GM23338 (cell line): ENCODE results near the gene HGFAC. TPM values are rescaled to one million over a fixed set of nuclear protein-coding genes. Genes with fewer than 3 reads are reported as not detected.

Experiments
- ATAC-seq: fragments of 200-7000 bp; cut with Tn5 transposase; 3 replicates; pipeline ENCODE4 v1.9.1; 2020
- DNase-seq: peaks from one replicate; pipeline ENCODE4 v3.0.0-alpha.2; 2015; ENCODE audit warnings: low spot score
- H2AFZ ChIP-seq: fragments of 200-600 bp; sonication (generic); 2 replicates; pipeline ENCODE4 v1.8.0; 2016; ENCODE audit warnings: antibody characterized with exemption, mild to moderate bottlenecking, moderate library complexity
- H3F3A ChIP-seq: fragments of 200-600 bp; sonication (generic); replicated peaks from 2 replicates; pipeline ENCODE4 v1.8.0; 2017; ENCODE audit warnings: antibody characterized with exemption, mixed run types, low read depth
- H3K27ac ChIP-seq: fragments of 200-600 bp; sonication (generic); 2 replicates; pipeline ENCODE4 v1.6.1; 2016; ENCODE audit warnings: low read depth
- H3K27me3 ChIP-seq: fragments of 200-600 bp; sonication (generic); 2 replicates; pipeline ENCODE4 v1.8.0; 2016; ENCODE audit warnings: mild to moderate bottlenecking, mixed run types, moderate library complexity; ENCODE audit not compliant: insufficient read depth
- H3K36me3 ChIP-seq: fragments of 200-600 bp; sonication (generic); 2 replicates; pipeline ENCODE4 v1.8.0; 2016; ENCODE audit warnings: mild to moderate bottlenecking; ENCODE audit not compliant: insufficient read depth
- H3K4me1 ChIP-seq: fragments of 200-600 bp; sonication (generic); 2 replicates; pipeline ENCODE4 v1.8.0; 2016; ENCODE audit warnings: mild to moderate bottlenecking, moderate library complexity; ENCODE audit not compliant: insufficient read depth
- H3K4me2 ChIP-seq: fragments of 200-600 bp; sonication (generic); 2 replicates; pipeline ENCODE4 v1.7.1; 2017; ENCODE audit warnings: mixed run types
- H3K4me3 ChIP-seq: fragments of 200-600 bp; sonication (generic); 2 replicates; pipeline ENCODE4 v1.6.1; 2016; ENCODE audit warnings: mixed run types
- H3K79me2 ChIP-seq: fragments of 200-600 bp; sonication (generic); replicated peaks from 2 replicates; pipeline ENCODE4 v1.8.0; 2017; ENCODE audit warnings: mild to moderate bottlenecking; ENCODE audit not compliant: insufficient read depth
- H3K9me2 ChIP-seq: fragments of 200-600 bp; sonication (generic); 2 replicates; pipeline ENCODE4 v1.8.0; 2017; ENCODE audit not compliant: insufficient read depth
- H4K20me1 ChIP-seq: fragments of 200-600 bp; sonication (generic); replicated peaks from 2 replicates; pipeline ENCODE4 v1.8.0; 2017; ENCODE audit warnings: mild to moderate bottlenecking; ENCODE audit not compliant: insufficient read depth
- H3K27ac Mint-ChIP-seq: 2 replicates; pipeline ENCODE4 v1.8.0; 2020; ENCODE audit warnings: inconsistent platforms, mild to moderate bottlenecking, moderate library complexity, mixed read lengths
- H3K27me3 Mint-ChIP-seq: 3 replicates; pipeline ENCODE4 v1.8.0; 2022; ENCODE audit warnings: low read depth, mild to moderate bottlenecking, moderate library complexity, mixed read lengths, inconsistent platforms; ENCODE audit not compliant: insufficient read depth, poor library complexity
- H3K36me3 Mint-ChIP-seq: 3 replicates; pipeline ENCODE4 v1.8.0; 2021; ENCODE audit warnings: low read depth, mild to moderate bottlenecking, inconsistent platforms, moderate library complexity, mixed read lengths
- H3K4me1 Mint-ChIP-seq: 3 replicates; pipeline ENCODE4 v1.8.0; 2020; ENCODE audit warnings: mild to moderate bottlenecking, inconsistent platforms, mixed read lengths
- H3K4me3 Mint-ChIP-seq: 3 replicates; pipeline ENCODE4 v1.8.0; 2021; ENCODE audit warnings: moderate library complexity, mild to moderate bottlenecking, inconsistent platforms, mixed read lengths
- H3K9me3 Mint-ChIP-seq: 3 replicates; pipeline ENCODE4 v1.8.0; 2020; ENCODE audit warnings: moderate library complexity, mild to moderate bottlenecking, inconsistent platforms, mixed read lengths
- CREB1 ChIP-seq: fragments of 250-450 bp; sonication (Bioruptor Pico); IDR thresholded peaks from 2 replicates; pipeline ENCODE4 v1.5.0; 2020; ENCODE audit warnings: low read depth, mild to moderate bottlenecking, moderate library complexity
- EZH2 ChIP-seq: fragments of 200-600 bp; sonication (generic); IDR thresholded peaks from one replicate; pipeline ENCODE4 v1.8.0; 2017; ENCODE audit warnings: antibody characterized with exemption, mild to moderate bottlenecking, low read depth; ENCODE audit not compliant: unreplicated experiment
- EZH2phosphoT487 ChIP-seq: fragments of 200-600 bp; sonication (generic); IDR thresholded peaks from one replicate; pipeline ENCODE4 v1.8.1; 2018; ENCODE audit warnings: antibody characterized with exemption; ENCODE audit not compliant: unreplicated experiment
- JUNB ChIP-seq: IDR thresholded peaks from one replicate; pipeline ENCODE4 v1.6.1; 2016; ENCODE audit warnings: antibody characterized with exemption; ENCODE audit not compliant: unreplicated experiment
- NANOG ChIP-seq: IDR thresholded peaks from 2 replicates; pipeline ENCODE4 v1.6.1; 2016; ENCODE audit warnings: antibody characterized with exemption, borderline replicate concordance
- POLR2AphosphoS5 ChIP-seq: IDR thresholded peaks from 2 replicates; pipeline ENCODE4 v1.6.1; 2016; ENCODE audit warnings: antibody characterized with exemption, low read depth
- STAT1 ChIP-seq: IDR thresholded peaks from one replicate; pipeline ENCODE4 v1.6.1; 2016; ENCODE audit warnings: antibody characterized with exemption; ENCODE audit not compliant: unreplicated experiment
- ZNF114 ChIP-seq: fragments of 250-450 bp; sonication (Bioruptor Pico); IDR thresholded peaks from 2 replicates; pipeline ENCODE4 v1.5.0; 2020; ENCODE audit warnings: mild to moderate bottlenecking, moderate library complexity
- ZNF331 ChIP-seq: fragments of 250-450 bp; sonication (Bioruptor Pico); IDR thresholded peaks from 2 replicates; pipeline ENCODE4 v1.5.0; 2020; ENCODE audit warnings: low read depth, mild to moderate bottlenecking, moderate library complexity
- polyA plus RNA-seq: library from polyadenylated mRNA; unstranded; fragments of >200 nt; fragmentation: Nextera tagmentation; extraction: Ambion mirVana; gene quantifications from 2 replicates; pipeline ENCODE4 v1.2.1, GENCODE V29; 2016
- total RNA-seq: library from RNA; depleted of rRNA; stranded (reverse); fragments of >200 nt; shearing (Covaris generic); gene quantifications from 2 replicates; pipeline ENCODE4 v1.2.3, GENCODE V29; 2014
- TF ChIP-seq, protein P1 (sequence below): IDR thresholded peaks from one replicate; pipeline ENCODE4 v1.6.1; 2018; ENCODE audit warnings: antibody characterized with exemption; ENCODE audit not compliant: unreplicated experiment
- TF ChIP-seq, protein P2 (sequence below): fragments of 250-450 bp; sonication (Bioruptor Pico); IDR thresholded peaks from 2 replicates; pipeline ENCODE4 v1.5.0; 2020; ENCODE audit warnings: mild to moderate bottlenecking, moderate library complexity
- TF ChIP-seq, protein P3 (sequence below), 2 experiments: fragments of 200-600 bp in 1 of 2; sonication (generic) in 1 of 2; conservative IDR thresholded peaks; 2 replicates each; pipeline versions ENCODE4 v1.5.1 to v1.6.1; 2016 to 2017; ENCODE audit warnings: antibody characterized with exemption in 2 of 2, low read depth in 2 of 2, mild to moderate bottlenecking in 2 of 2, moderate library complexity in 1 of 2
- TF ChIP-seq, protein P4 (sequence below): IDR thresholded peaks from 2 replicates; pipeline ENCODE4 v1.6.1; 2016; ENCODE audit warnings: antibody characterized with exemption

Gene HGFAC
- total and polyA plus RNA-seq, 2 experiments from 2014 or later: 0.94 TPM; not detected in 1

DNA sequence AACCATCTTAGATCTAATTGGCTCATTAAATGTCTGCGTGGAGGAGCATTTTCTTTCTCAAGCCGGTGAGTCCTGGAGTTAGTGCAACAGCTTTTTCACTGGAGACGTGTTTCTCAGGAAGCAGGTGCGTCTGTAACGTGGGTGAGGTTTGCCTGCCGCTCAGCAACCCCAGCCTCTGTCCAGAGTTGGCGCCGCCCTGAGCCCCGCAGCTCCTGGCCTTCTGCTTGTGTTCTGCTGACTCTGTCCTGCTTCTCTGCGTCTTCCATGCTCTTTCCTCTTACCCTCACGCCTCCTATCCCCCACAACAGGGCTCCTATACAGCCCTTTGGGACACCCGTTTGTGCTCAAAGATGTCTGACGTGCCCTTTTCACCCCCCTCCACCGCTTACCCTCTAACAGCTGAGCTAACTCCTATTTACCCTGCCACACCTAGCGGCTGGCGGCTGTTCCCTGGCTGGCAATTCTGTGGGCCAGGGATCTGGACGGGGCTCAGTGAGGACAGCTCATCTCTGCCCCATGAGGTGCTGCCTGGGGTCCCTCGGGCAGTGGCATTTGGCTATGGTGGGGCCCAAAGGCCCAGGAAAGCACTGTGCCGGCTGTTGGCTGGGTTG lies 40.1 kb downstream of the HGFAC start:
- peaks cover 68% of the 10 kb centered on the region for H3K27me3 Mint-ChIP-seq
- Histone ChIP-seq H3F3A (peaks cover 4% of the 10 kb centered on the region; the same call in 1 of the 2 replicates), H2AFZ (no peak overlapping the region), H3K4me1 (peaks cover 21% of the 10 kb centered on the region), H3K27me3 (peaks cover 73% of the 10 kb centered on the region), H3K36me3 (no peaks in the 10 kb centered on the region), H3K9me2 (no peaks in the 10 kb centered on the region), H3K79me2 (no peaks in the 10 kb centered on the region), H3K4me2 (peak overlapping the region; percentile 77; the same call in 1 of the 2 replicates), H3K27ac (no peak overlapping the region), H3K4me3 (no peak overlapping the region), H4K20me1 (no peaks in the 10 kb centered on the region; the same call in 1 of the 2 replicates)
- H3K4me1 Mint-ChIP-seq: peaks cover 20% of the 10 kb centered on the region
- H3K4me3 Mint-ChIP-seq: no peak overlapping the region
- no peak overlapping the region for H3K27ac Mint-ChIP-seq
- ATAC-seq: no peak
- no peak for DNase-seq
- TF ChIP-seq EZH2: no peak
- TF ChIP-seq CREB1 (CRISPR knock-in tag): no peak
- no peak for TF ChIP-seq JUNB
- TF ChIP-seq, protein P1, sequence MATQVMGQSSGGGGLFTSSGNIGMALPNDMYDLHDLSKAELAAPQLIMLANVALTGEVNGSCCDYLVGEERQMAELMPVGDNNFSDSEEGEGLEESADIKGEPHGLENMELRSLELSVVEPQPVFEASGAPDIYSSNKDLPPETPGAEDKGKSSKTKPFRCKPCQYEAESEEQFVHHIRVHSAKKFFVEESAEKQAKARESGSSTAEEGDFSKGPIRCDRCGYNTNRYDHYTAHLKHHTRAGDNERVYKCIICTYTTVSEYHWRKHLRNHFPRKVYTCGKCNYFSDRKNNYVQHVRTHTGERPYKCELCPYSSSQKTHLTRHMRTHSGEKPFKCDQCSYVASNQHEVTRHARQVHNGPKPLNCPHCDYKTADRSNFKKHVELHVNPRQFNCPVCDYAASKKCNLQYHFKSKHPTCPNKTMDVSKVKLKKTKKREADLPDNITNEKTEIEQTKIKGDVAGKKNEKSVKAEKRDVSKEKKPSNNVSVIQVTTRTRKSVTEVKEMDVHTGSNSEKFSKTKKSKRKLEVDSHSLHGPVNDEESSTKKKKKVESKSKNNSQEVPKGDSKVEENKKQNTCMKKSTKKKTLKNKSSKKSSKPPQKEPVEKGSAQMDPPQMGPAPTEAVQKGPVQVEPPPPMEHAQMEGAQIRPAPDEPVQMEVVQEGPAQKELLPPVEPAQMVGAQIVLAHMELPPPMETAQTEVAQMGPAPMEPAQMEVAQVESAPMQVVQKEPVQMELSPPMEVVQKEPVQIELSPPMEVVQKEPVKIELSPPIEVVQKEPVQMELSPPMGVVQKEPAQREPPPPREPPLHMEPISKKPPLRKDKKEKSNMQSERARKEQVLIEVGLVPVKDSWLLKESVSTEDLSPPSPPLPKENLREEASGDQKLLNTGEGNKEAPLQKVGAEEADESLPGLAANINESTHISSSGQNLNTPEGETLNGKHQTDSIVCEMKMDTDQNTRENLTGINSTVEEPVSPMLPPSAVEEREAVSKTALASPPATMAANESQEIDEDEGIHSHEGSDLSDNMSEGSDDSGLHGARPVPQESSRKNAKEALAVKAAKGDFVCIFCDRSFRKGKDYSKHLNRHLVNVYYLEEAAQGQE: no peak
- TF ChIP-seq ZNF114 (CRISPR knock-in tag): no peak
- TF ChIP-seq, protein P2, sequence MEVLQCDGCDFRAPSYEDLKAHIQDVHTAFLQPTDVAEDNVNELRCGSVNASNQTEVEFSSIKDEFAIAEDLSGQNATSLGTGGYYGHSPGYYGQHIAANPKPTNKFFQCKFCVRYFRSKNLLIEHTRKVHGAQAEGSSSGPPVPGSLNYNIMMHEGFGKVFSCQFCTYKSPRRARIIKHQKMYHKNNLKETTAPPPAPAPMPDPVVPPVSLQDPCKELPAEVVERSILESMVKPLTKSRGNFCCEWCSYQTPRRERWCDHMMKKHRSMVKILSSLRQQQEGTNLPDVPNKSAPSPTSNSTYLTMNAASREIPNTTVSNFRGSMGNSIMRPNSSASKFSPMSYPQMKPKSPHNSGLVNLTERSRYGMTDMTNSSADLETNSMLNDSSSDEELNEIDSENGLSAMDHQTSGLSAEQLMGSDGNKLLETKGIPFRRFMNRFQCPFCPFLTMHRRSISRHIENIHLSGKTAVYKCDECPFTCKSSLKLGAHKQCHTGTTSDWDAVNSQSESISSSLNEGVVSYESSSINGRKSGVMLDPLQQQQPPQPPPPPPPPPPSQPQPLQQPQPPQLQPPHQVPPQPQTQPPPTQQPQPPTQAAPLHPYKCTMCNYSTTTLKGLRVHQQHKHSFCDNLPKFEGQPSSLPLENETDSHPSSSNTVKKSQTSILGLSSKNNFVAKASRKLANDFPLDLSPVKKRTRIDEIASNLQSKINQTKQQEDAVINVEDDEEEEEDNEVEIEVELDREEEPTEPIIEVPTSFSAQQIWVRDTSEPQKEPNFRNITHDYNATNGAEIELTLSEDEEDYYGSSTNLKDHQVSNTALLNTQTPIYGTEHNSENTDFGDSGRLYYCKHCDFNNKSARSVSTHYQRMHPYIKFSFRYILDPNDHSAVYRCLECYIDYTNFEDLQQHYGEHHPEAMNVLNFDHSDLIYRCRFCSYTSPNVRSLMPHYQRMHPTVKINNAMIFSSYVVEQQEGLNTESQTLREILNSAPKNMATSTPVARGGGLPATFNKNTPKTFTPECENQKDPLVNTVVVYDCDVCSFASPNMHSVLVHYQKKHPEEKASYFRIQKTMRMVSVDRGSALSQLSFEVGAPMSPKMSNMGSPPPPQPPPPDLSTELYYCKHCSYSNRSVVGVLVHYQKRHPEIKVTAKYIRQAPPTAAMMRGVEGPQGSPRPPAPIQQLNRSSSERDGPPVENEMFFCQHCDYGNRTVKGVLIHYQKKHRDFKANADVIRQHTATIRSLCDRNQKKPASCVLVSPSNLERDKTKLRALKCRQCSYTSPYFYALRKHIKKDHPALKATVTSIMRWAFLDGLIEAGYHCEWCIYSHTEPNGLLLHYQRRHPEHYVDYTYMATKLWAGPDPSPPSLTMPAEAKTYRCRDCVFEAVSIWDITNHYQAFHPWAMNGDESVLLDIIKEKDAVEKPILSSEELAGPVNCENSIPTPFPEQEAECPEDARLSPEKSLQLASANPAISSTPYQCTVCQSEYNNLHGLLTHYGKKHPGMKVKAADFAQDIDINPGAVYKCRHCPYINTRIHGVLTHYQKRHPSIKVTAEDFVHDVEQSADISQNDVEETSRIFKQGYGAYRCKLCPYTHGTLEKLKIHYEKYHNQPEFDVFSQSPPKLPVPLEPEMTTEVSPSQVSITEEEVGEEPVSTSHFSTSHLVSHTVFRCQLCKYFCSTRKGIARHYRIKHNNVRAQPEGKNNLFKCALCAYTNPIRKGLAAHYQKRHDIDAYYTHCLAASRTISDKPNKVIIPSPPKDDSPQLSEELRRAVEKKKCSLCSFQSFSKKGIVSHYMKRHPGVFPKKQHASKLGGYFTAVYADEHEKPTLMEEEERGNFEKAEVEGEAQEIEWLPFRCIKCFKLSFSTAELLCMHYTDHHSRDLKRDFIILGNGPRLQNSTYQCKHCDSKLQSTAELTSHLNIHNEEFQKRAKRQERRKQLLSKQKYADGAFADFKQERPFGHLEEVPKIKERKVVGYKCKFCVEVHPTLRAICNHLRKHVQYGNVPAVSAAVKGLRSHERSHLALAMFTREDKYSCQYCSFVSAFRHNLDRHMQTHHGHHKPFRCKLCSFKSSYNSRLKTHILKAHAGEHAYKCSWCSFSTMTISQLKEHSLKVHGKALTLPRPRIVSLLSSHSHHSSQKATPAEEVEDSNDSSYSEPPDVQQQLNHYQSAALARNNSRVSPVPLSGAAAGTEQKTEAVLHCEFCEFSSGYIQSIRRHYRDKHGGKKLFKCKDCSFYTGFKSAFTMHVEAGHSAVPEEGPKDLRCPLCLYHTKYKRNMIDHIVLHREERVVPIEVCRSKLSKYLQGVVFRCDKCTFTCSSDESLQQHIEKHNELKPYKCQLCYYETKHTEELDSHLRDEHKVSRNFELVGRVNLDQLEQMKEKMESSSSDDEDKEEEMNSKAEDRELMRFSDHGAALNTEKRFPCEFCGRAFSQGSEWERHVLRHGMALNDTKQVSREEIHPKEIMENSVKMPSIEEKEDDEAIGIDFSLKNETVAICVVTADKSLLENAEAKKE (CRISPR knock-in tag): no peak
- no peak for TF ChIP-seq ZNF331
- TF ChIP-seq EZH2phosphoT487: no peak
- no peak for TF ChIP-seq POLR2AphosphoS5
- no peak for TF ChIP-seq NANOG
- no peak for TF ChIP-seq STAT1
- TF ChIP-seq, protein P3, sequence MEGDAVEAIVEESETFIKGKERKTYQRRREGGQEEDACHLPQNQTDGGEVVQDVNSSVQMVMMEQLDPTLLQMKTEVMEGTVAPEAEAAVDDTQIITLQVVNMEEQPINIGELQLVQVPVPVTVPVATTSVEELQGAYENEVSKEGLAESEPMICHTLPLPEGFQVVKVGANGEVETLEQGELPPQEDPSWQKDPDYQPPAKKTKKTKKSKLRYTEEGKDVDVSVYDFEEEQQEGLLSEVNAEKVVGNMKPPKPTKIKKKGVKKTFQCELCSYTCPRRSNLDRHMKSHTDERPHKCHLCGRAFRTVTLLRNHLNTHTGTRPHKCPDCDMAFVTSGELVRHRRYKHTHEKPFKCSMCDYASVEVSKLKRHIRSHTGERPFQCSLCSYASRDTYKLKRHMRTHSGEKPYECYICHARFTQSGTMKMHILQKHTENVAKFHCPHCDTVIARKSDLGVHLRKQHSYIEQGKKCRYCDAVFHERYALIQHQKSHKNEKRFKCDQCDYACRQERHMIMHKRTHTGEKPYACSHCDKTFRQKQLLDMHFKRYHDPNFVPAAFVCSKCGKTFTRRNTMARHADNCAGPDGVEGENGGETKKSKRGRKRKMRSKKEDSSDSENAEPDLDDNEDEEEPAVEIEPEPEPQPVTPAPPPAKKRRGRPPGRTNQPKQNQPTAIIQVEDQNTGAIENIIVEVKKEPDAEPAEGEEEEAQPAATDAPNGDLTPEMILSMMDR (conservative IDR thresholded peaks at IDR 0.05; ENCODE audit: low read depth in 2 of 2): no peak
- TF ChIP-seq, protein P4, sequence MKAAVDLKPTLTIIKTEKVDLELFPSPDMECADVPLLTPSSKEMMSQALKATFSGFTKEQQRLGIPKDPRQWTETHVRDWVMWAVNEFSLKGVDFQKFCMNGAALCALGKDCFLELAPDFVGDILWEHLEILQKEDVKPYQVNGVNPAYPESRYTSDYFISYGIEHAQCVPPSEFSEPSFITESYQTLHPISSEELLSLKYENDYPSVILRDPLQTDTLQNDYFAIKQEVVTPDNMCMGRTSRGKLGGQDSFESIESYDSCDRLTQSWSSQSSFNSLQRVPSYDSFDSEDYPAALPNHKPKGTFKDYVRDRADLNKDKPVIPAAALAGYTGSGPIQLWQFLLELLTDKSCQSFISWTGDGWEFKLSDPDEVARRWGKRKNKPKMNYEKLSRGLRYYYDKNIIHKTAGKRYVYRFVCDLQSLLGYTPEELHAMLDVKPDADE: no peak
- no peaks in the 10 kb centered on the region for H3K36me3 Mint-ChIP-seq
- no peaks in the 10 kb centered on the region for H3K9me3 Mint-ChIP-seq
